IMR-90 (cell line): ENCODE data around the gene SCGB3A2. TPM values are rescaled to one million over a fixed set of nuclear protein-coding genes. Genes with fewer than 3 reads are reported as not detected.

Source experiments
- ATAC-seq: fragments of 200-7000 bp; cut with Tn5 transposase; 2 replicates; pipeline ENCODE4 v1.9.1; 2020; ENCODE audit warnings: low read depth, mild to moderate bottlenecking, moderate library complexity
- BruUV-seq: library from RNA; stranded (reverse); fragments of 400-500 nt; replicated peaks from 2 replicates; lab custom pipeline; 2021; lab: Mats Ljungman, UMichigan
- CTCF ChIA-PET: fragments of 300-600 bp; formaldehyde crosslinking; extraction: SDS; loops from one replicate; lab custom pipeline; 2021; ENCODE audit warnings: antibody characterized with exemption; lab: Yijun Ruan, JAX
- POLR2A ChIA-PET: fragments of 300-600 bp; sonication (Branson Sonifier 250); formaldehyde crosslinking; loops from one replicate; lab custom pipeline; 2022; ENCODE audit warnings: antibody characterized with exemption; ENCODE audit not compliant: unreplicated experiment; lab: Charles Lee
- DNase-seq: peaks from one replicate; pipeline ENCODE4 v3.0.0; 2013
- H2AFZ ChIP-seq: replicated peaks from 2 replicates; pipeline ENCODE3; 2013; ENCODE audit warnings: low read length, mild to moderate bottlenecking; ENCODE audit not compliant: poor library complexity
- H2AK5ac ChIP-seq: 2 replicates; pipeline ENCODE4 v1.6.1; 2013; ENCODE audit warnings: low read depth, low read length, inconsistent platforms
- H2AK9ac ChIP-seq: replicated peaks from 2 replicates; pipeline ENCODE3; 2013; ENCODE audit warnings: mild to moderate bottlenecking, low read depth, low read length, moderate library complexity; ENCODE audit not compliant: poor library complexity
- H2BK120ac ChIP-seq: 2 replicates; pipeline ENCODE4 v1.6.1; 2013; ENCODE audit warnings: low read depth, low read length, inconsistent platforms
- H2BK15ac ChIP-seq: 3 replicates; pipeline ENCODE4 v1.6.1; 2013; ENCODE audit warnings: low read depth, low read length, inconsistent platforms
- H2BK20ac ChIP-seq: 2 replicates; pipeline ENCODE4 v1.6.1; 2013; ENCODE audit warnings: low read depth, mild to moderate bottlenecking, inconsistent platforms, low read length, moderate library complexity
- H2BK5ac ChIP-seq: 2 replicates; pipeline ENCODE4 v1.6.1; 2013; ENCODE audit warnings: mild to moderate bottlenecking, low read depth, low read length, inconsistent platforms; ENCODE audit not compliant: poor library complexity, severe bottlenecking
- H3K14ac ChIP-seq: replicated peaks from 2 replicates; pipeline ENCODE4 v1.6.1; 2013; ENCODE audit warnings: low read depth, low read length, inconsistent platforms
- H3K18ac ChIP-seq: 2 replicates; pipeline ENCODE4 v1.6.1; 2013; ENCODE audit warnings: low read depth, low read length, control low read depth
- H3K23ac ChIP-seq: 2 replicates; pipeline ENCODE4 v1.6.1; 2013; ENCODE audit warnings: low read depth, low read length, inconsistent platforms
- H3K27ac ChIP-seq: 2 replicates; pipeline ENCODE4 v1.5.1; 2013; ENCODE audit warnings: mild to moderate bottlenecking, control low read depth, low read length; ENCODE audit not compliant: insufficient read depth
- H3K27me3 ChIP-seq: 2 replicates; pipeline ENCODE4 v1.6.1; 2013; ENCODE audit warnings: low read length; ENCODE audit not compliant: control insufficient read depth, insufficient read depth
- H3K36me3 ChIP-seq: 2 replicates; pipeline ENCODE4 v1.6.1; 2013; ENCODE audit warnings: low read length, mixed read lengths; ENCODE audit not compliant: control insufficient read depth, insufficient read depth
- H3K4ac ChIP-seq: 2 replicates; pipeline ENCODE4 v1.6.1; 2013; ENCODE audit warnings: low read depth, low read length, inconsistent platforms
- H3K4me1 ChIP-seq: 2 replicates; pipeline ENCODE4 v1.6.1; 2013; ENCODE audit warnings: low read length, mixed read lengths; ENCODE audit not compliant: control insufficient read depth, insufficient read depth
- H3K4me2 ChIP-seq: 2 replicates; pipeline ENCODE4 v1.6.1; 2013; ENCODE audit warnings: low read depth, mild to moderate bottlenecking, control low read depth, low read length, moderate library complexity
- H3K4me3 ChIP-seq: 2 replicates; pipeline ENCODE4 v1.5.1; 2013; ENCODE audit warnings: low read depth, mild to moderate bottlenecking, control low read depth, low read length, moderate library complexity; ENCODE audit not compliant: insufficient read depth
- H3K56ac ChIP-seq: 2 replicates; pipeline ENCODE4 v1.6.1; 2013; ENCODE audit warnings: low read length, inconsistent platforms; ENCODE audit not compliant: insufficient read depth; ENCODE audit errors: extremely low read depth
- H3K79me1 ChIP-seq, 2 experiments: 2 replicates each; pipeline ENCODE4 v1.6.1; 2013; ENCODE audit warnings: low read length in 2 of 2, inconsistent platforms in 1 of 2, low read depth in 1 of 2
- H3K9ac ChIP-seq: 2 replicates; pipeline ENCODE4 v1.6.1; 2013; ENCODE audit warnings: low read depth, low read length, control low read depth
- H3K9me1 ChIP-seq: 2 replicates; pipeline ENCODE4 v1.6.1; 2013; ENCODE audit warnings: low read length, inconsistent platforms; ENCODE audit not compliant: insufficient read depth
- H3K9me3 ChIP-seq: 2 replicates; pipeline ENCODE4 v1.6.1; 2013; ENCODE audit warnings: low read length; ENCODE audit not compliant: control insufficient read depth, insufficient read depth
- H4K20me1 ChIP-seq: 2 replicates; pipeline ENCODE4 v1.6.1; 2013; ENCODE audit warnings: low read length, inconsistent platforms; ENCODE audit not compliant: insufficient read depth
- H4K5ac ChIP-seq: 2 replicates; pipeline ENCODE4 v1.6.1; 2013; ENCODE audit warnings: mild to moderate bottlenecking, low read depth, low read length, control low read depth
- H4K8ac ChIP-seq, 2 experiments: 2 replicates each; pipeline ENCODE4 v1.6.1; 2013; ENCODE audit warnings: low read depth in 2 of 2, low read length in 2 of 2, control low read depth in 1 of 2, inconsistent platforms in 1 of 2
- H4K91ac ChIP-seq: 2 replicates; pipeline ENCODE4 v1.6.1; 2013; ENCODE audit warnings: low read depth, low read length, inconsistent platforms; ENCODE audit not compliant: insufficient read depth
- CEBPB ChIP-seq: IDR thresholded peaks from 2 replicates; pipeline ENCODE4 v1.6.1; 2012; ENCODE audit warnings: low read depth, low read length, improper control_type of control experiment
- ELK1 ChIP-seq: fragments of 150-350 bp; IDR thresholded peaks from 2 replicates; pipeline ENCODE4 v1.6.1; 2016; ENCODE audit warnings: low read depth, mild to moderate bottlenecking, low read length, moderate library complexity, borderline replicate concordance
- FOS ChIP-seq: fragments of 150-350 bp; IDR thresholded peaks from 2 replicates; pipeline ENCODE4 v1.6.1; 2016; ENCODE audit warnings: low read depth, low read length
- MAZ ChIP-seq: IDR thresholded peaks from 2 replicates; pipeline ENCODE4 v1.6.1; 2012; ENCODE audit warnings: low read depth, mild to moderate bottlenecking, low read length, improper control_type of control experiment, moderate library complexity, borderline replicate concordance
- MXI1 ChIP-seq: IDR thresholded peaks from 2 replicates; pipeline ENCODE4 v1.6.1; 2012; ENCODE audit warnings: low read depth, mild to moderate bottlenecking, low read length, moderate library complexity, borderline replicate concordance
- NFE2L2 ChIP-seq: fragments of 150-350 bp; IDR thresholded peaks from 2 replicates; pipeline ENCODE4 v1.6.1; 2016; ENCODE audit warnings: low read depth, mild to moderate bottlenecking, low read length
- RAD21 ChIP-seq: IDR thresholded peaks from 2 replicates; pipeline ENCODE4 v1.6.1; 2012; ENCODE audit warnings: low read length, improper control_type of control experiment
- RCOR1 ChIP-seq: IDR thresholded peaks from 2 replicates; pipeline ENCODE4 v1.6.1; 2012; ENCODE audit warnings: mild to moderate bottlenecking, low read length, improper control_type of control experiment; ENCODE audit not compliant: insufficient replicate concordance
- USF2 ChIP-seq: fragments of 150-350 bp; IDR thresholded peaks from 2 replicates; pipeline ENCODE4 v1.6.1; 2017; ENCODE audit warnings: mild to moderate bottlenecking, antibody characterized with exemption, low read length, low read depth
- WGBS, 2 experiments: methylation state at CpG; one replicate each; pipeline versions ENCODE4 v1.1.5 to v1.1.7; 2013; ENCODE audit warnings: missing lambda C conversion rate in 2 of 2; ENCODE audit not compliant: insufficient read length in 1 of 2; ENCODE audit errors: extremely low coverage in 2 of 2; 5-methylcytosine and 5-hydroxymethylcytosine counted together
- dilution Hi-C: fragments of 300-500 bp; cut with HindIII; formaldehyde crosslinking; loops from one replicate; pipeline ENCODE4 v1.14.3; 2018; ENCODE audit warnings: low sequenced_read_pairs; ENCODE audit not compliant: unreplicated experiment
- in situ Hi-C: fragments of 300-500 bp; cut with MboI; formaldehyde crosslinking; loops from 3 replicates; pipeline ENCODE4 v1.14.3; 2019; ENCODE audit warnings: low sequenced_read_pairs, inconsistent platforms, mixed read lengths
- intact Hi-C: fragments of 100-400 bp; cut with micrococcal nuclease; formaldehyde crosslinking; loops from 2 replicates; pipeline ENCODE4 v1.10.0; 2022
- polyA plus RNA-seq, 3 experiments: library from polyadenylated mRNA; depleted of rRNA; stranded (reverse); fragments of >200 nt; gene quantifications; 2 replicates each; pipeline ENCODE4 v1.2.3, GENCODE V29; 2012; ENCODE audit warnings: low replicate concordance in 1 of 3
- total RNA-seq: library from RNA; depleted of rRNA; stranded (reverse); fragments of >200 nt; gene quantifications from 2 replicates; pipeline ENCODE4 v1.2.3, GENCODE V29; 2012

The SCGB3A2 gene
- total and polyA plus RNA-seq, 2 of the 4 experiments (the other 2 are of a cell fraction): not detected

- Histone ChIP-seq H2BK120ac (no peak overlapping the region), H3K4me1 (no peaks in the 10 kb centered on the region)
These were observed 33.7 kb upstream of the SCGB3A2 start for GRCh38 chr5:147844846-147845245.

More at GRCh38 chr5:147844846-147845245, 33.7 kb upstream of the SCGB3A2 start:
- H3K4me3 ChIP-seq: no peak overlapping the region
- no peaks in the 10 kb centered on the region for H3K36me3 ChIP-seq
- H3K27ac ChIP-seq: no peak overlapping the region
- no peak overlapping the region for H2AK5ac ChIP-seq
- H4K5ac ChIP-seq: no peak overlapping the region
- ChIA-PET POLR2A (no interaction called here), CTCF (no interaction called here)
- H3K79me1 ChIP-seq: no peaks in the 10 kb centered on the region
- no peak for ATAC-seq
- H3K27me3 ChIP-seq: no peaks in the 10 kb centered on the region
- H2AK9ac ChIP-seq: no peak overlapping the region
- in situ Hi-C loops (no loop called here), dilution Hi-C loops (no loop called here), intact Hi-C loops (no loop called here)
- no peak overlapping the region for H3K4me2 ChIP-seq
- BruUV-seq: no TSS peak
- no peak for TF ChIP-seq RCOR1
- no peak for TF ChIP-seq ELK1
- TF ChIP-seq MXI1: no peak
- no peak for TF ChIP-seq MAZ
- TF ChIP-seq RAD21: no peak
- TF ChIP-seq FOS: no peak
- no peak for TF ChIP-seq USF2
- TF ChIP-seq NFE2L2: no peak
- TF ChIP-seq CEBPB: no peak
- H2BK5ac ChIP-seq: no peak overlapping the region
- H3K4ac ChIP-seq: no peak overlapping the region
- no peak overlapping the region for H3K18ac ChIP-seq
- H3K56ac ChIP-seq: no peak overlapping the region
- H3K9me1 ChIP-seq: no peaks in the 10 kb centered on the region
- H3K23ac ChIP-seq: no peak overlapping the region
- DNase-seq: no peak
- no peak overlapping the region for H2AFZ ChIP-seq
- H3K9me3 ChIP-seq: no peaks in the 10 kb centered on the region
- no peaks in the 10 kb centered on the region for H4K20me1 ChIP-seq
- no peak overlapping the region for H2BK20ac ChIP-seq
- no peak overlapping the region for H3K14ac ChIP-seq
- H3K9ac ChIP-seq: no peak overlapping the region
- H4K91ac ChIP-seq: no peak overlapping the region
- no peak overlapping the region for H2BK15ac ChIP-seq
- WGBS, 2 experiments: no CpG with 5 or more reads among the region's 3 CpGs
- no peak overlapping the region for H4K8ac ChIP-seq
